AG10803 (cell line): ENCODE measurements around the gene SLC26A11.
A peak's percentile ranks its signal among the peaks of the same experiment; 100 is the strongest.

Experiments used
- DNase-seq: peaks from one replicate; pipeline ENCODE4 v3.0.0; 2010; ENCODE audit warnings: low read depth
- H3K4me3 ChIP-seq: 2 replicates; pipeline ENCODE4 v1.5.1; 2011; ENCODE audit warnings: mild to moderate bottlenecking, low read length, control low read depth
- TF ChIP-seq, protein P1 (sequence below): conservative IDR thresholded peaks from 2 replicates; pipeline ENCODE4 v1.5.1; 2011; ENCODE audit warnings: mild to moderate bottlenecking, low read length, control low read depth, inconsistent platforms

The SLC26A11 gene

GRCh38 chr17:80277751-80278671, 57.8 kb downstream of the SLC26A11 start:
- no peak for DNase-seq
- TF ChIP-seq, protein P1, sequence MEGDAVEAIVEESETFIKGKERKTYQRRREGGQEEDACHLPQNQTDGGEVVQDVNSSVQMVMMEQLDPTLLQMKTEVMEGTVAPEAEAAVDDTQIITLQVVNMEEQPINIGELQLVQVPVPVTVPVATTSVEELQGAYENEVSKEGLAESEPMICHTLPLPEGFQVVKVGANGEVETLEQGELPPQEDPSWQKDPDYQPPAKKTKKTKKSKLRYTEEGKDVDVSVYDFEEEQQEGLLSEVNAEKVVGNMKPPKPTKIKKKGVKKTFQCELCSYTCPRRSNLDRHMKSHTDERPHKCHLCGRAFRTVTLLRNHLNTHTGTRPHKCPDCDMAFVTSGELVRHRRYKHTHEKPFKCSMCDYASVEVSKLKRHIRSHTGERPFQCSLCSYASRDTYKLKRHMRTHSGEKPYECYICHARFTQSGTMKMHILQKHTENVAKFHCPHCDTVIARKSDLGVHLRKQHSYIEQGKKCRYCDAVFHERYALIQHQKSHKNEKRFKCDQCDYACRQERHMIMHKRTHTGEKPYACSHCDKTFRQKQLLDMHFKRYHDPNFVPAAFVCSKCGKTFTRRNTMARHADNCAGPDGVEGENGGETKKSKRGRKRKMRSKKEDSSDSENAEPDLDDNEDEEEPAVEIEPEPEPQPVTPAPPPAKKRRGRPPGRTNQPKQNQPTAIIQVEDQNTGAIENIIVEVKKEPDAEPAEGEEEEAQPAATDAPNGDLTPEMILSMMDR = no peak
- H3K4me3 ChIP-seq = no peak overlapping the region

DNA sequence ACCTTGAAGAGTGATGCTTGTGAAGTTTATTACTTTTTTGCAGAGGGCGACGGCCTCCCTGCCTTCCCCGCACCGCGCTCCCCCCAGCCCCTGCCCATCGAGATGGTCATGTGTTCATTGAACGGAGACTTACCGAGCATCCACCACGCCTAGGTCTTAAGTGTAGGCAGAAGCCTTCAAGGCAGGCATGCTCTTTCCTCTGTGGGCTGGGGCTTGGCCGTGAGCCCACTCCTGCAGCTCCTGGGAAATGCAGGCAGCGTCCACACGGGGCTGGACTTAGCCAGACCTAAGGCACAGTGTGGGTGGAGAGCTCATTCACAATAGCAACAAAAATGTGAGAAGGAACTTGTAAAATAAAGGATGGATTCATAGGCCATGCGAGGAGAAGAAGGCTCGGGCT, 59.7 kb downstream of the SLC26A11 start:
- H3K4me3 ChIP-seq = no peak overlapping the region
- TF ChIP-seq, protein P1 = peak; percentile 30; the same call in 1 of the 2 replicates
- peak; percentile 87 for DNase-seq

- no peak for DNase-seq
- TF ChIP-seq, protein P1 = no peak
These were observed 61.3 kb downstream of the SLC26A11 start for GRCh38 chr17:80281516-80281915.

GRCh38 chr17:80283116-80283852, 63.1 kb downstream of the SLC26A11 start:
- no peak for DNase-seq
- no peak overlapping the region for H3K4me3 ChIP-seq
- TF ChIP-seq, protein P1 = no peak

More at GRCh38 chr17:80281516-80281915, 61.3 kb downstream of the SLC26A11 start:
- no peak overlapping the region for H3K4me3 ChIP-seq

GRCh38 chr17:80284631-80285030, 64.4 kb downstream of the SLC26A11 start:
- H3K4me3 ChIP-seq = no peak overlapping the region
- TF ChIP-seq, protein P1 = no peak
- DNase-seq = no peak

GRCh38 chr17:80285237-80285920, 65.2 kb downstream of the SLC26A11 start:
- no peak for DNase-seq
- TF ChIP-seq, protein P1 = no peak

More at GRCh38 chr17:80285237-80285920, 65.2 kb downstream of the SLC26A11 start:
- no peak overlapping the region for H3K4me3 ChIP-seq
